HL-60/S4 treated with phorbol 12-myristate 13-acetate at 8.2 ng/mL for 4 days and 3 days (cell line): Measurements from ENCODE around the gene AFAP1.
"Not testable (repeated sequence)": the region's sequence is repeated elsewhere in the genome, so short reads cannot be mapped to it uniquely, and the experiment has no call there.

ENCODE experiments used
- in situ Hi-C: fragments of 300-500 bp; cut with MboI; formaldehyde crosslinking; loops from 2 replicates; pipeline ENCODE4 v1.15.0; 2022; ENCODE audit warnings: low sequenced_read_pairs

AFAP1 gene

DNA sequence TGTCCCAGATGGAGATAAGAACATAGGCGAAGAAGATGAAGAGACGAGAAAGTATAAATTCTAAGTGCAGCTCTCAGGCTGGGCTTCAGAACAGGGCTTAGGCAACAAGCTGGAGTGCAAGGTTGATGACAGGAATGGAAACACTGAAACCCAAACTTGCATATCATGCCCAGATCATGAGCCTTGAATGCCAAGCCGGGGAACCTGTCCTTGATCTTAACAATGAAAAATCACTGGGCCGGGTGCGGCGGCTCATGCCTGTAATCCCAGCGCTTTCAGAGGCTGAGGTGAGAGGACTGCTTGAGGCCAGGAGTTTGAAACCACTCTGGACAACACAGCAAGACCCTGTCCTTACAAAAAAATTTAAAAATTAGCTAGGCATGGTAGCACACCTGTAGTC lies 17.2 kb downstream of the AFAP1 start:
- in situ Hi-C loops: no loop called here

DNA sequence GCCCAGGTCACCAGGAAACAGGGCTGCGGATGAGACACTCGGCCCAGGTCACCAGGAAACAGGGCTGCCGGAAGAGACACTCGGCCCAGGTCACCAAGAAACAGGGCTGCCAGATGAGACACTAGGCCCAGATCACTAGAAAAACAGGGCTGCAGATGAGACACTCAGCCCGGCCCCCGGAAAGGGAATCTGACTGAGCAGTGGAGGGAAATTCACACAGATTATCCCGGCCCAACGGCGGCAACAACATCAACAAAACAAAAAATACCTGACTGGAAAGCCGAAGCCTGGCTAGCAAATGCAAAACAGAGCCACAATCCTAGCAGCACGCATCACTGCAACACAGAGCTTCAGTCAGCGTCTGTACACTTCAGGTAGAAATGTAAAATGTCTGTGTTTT lies 20.7 kb downstream of the AFAP1 start:
- in situ Hi-C loops: no loop called here

- in situ Hi-C loops: not testable (repeated sequence)
These were observed 21.5 kb downstream of the AFAP1 start for GRCh38 chr4:7918187-7918586.

GRCh38 chr4:7917669-7918068 lies 22.0 kb downstream of the AFAP1 start:
- in situ Hi-C loops: no loop called here

DNA sequence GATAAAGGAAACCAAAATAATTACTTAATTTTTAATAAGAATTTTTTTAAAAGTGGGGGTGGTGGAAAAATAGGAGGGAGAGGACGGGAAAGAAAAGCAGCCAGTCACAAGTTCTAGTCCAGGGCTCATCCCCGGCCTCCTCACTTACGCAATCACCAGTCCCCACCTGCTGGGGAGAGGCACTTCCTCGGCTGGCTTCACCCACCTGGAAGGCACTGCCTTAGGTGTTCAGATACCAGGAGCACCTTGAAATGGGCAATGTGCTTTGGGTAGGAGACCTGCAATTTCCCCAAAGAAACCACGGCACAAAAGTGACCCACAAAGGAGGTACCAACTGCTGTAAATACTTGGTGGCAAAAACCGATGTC lies 23.8 kb downstream of the AFAP1 start:
- in situ Hi-C loops: no loop called here

GRCh38 chr4:7912826-7913225 lies 26.8 kb downstream of the AFAP1 start:
- in situ Hi-C loops: no loop called here

- in situ Hi-C loops: no loop called here
These were observed 28.6 kb downstream of the AFAP1 start for GRCh38 chr4:7910952-7911578.

- in situ Hi-C loops: no loop called here
These were observed 29.3 kb downstream of the AFAP1 start for GRCh38 chr4:7910263-7910896.

DNA sequence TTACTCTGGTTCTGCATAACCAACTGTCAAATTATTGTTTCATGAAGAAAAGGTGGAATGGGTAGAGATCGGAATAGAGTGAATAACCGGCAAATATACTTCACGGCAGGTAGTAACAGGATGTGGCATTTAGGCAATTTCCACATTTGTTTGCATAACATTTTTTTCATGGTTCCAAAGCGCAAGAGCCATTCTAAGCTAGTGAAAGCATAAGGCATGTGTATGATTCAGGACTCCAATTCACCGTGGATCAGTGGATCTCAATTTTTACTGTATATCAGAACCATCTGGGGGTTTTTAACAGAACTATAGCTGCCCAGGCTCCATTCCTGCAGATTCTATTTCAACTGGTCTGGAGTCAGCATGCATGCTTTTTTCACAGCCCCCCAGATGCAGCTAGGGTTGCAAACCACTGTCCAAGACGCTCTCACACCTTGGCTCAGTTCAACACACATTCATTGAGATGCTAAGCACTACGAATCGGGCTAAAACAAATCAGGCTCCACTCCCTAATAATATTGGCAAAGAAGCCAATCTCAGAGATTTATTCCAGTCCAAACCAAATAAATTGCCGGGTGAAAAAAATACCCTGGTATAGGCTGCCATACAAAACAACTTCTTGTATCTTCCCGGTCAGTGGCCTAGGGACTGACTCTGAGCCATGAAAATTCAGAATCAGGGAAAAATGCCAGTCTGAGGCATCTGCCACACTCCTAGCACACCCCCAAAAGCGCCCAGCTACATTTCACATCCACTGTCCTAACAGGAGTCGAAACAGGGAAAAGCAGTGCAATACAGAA lies 30.0 kb downstream of the AFAP1 start:
- in situ Hi-C loops: no loop called here

GRCh38 chr4:7908668-7909067 lies 31.0 kb downstream of the AFAP1 start:
- in situ Hi-C loops: no loop called here

GRCh38 chr4:7907142-7907541 lies 32.5 kb downstream of the AFAP1 start:
- in situ Hi-C loops: no loop called here

DNA sequence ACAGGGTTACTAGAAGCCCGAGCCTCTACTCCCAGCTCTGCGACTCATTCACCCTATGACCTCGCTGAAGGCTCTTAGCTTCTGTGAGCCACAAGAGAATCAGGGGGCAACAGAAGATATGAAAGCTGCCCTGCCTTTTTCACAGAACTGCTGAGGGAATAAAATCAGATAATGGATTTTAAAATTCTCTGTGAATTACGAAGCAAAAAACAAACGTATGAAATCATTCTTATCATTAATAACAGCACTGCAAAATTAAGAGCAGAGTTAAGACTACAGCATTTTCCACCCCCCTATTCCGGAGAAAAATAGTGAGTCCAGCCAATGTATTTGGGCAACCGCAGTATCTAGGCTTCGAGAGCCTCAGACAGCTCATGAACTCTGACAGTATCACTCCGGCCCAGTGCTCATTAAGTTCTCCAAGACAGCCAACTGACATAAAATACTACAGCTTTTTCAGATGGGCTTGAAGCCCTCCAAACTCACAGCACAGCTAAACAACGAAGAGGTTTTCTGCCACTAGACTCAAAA lies 33.4 kb downstream of the AFAP1 start:
- in situ Hi-C loops: no loop called here

DNA sequence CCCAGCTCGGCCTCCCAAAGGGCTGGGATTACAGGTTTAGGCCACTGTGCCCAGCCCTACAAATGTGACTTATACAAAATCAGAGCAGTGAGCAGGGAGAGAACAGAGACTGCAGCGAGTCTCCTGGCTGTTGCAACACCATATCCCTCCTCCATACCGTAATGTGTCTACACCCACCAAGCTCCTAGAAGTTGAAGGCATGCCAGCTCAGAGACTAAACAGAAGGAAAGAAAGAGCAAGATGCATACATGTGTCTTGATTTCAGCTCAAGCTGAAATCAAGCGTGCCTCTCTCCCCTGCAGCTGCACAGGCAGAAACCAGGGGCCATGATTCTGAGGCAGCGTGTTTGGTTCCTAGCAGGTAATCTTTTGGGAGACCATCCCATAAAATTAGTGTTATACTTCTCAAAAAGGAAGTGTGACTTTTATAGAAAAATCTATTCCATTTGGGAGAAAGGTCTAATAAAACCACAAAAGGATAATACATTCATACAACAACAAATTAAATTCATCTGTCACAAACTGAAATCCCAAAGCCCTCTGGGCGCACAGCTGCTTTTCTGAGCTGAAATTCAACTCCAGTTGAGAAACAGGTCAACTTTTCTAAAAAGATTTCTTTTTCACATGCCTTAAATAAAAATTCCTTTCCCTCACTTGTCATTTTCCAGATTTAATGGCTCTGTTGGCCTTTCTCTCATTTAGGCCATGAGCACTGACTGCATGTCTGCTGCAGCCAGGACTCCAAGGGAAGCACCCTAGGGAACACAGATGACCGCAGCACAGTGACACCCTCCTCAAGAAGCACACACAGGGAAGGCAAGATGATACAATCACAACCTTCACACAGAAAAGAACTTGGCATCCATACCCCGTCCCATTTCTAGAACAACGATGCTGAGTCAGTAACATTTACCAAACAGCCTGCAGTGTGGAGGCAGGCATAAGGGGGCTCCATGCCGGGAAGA lies 34.4 kb downstream of the AFAP1 start:
- in situ Hi-C loops: no loop called here

- in situ Hi-C loops: no loop called here
These were observed 35.7 kb downstream of the AFAP1 start for GRCh38 chr4:7903791-7904516.

- in situ Hi-C loops: no loop called here
These were observed 36.8 kb downstream of the AFAP1 start for GRCh38 chr4:7902826-7903225.

DNA sequence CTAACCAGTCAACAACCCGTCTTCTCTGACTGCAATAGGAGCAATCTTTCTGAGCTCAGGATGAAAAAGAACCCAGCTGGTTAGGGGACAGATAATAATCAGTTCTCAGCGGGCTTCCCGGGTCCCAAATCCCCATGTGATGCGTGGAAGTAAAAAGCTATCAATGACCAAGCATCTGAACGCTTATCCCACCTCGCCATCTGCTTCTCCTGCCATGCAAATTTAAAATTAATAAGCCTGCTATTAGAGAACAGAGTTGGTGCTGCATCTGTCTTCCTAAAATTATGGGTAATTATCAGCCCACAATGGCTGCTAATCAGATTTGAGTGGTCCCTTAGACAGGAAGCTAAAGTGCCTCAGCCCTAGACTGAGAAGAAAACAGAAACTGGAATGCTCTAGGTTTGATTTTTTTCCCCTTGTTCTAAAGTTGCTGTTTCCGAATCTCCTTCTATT lies 37.5 kb downstream of the AFAP1 start:
- in situ Hi-C loops: no loop called here

- in situ Hi-C loops: no loop called here
These were observed 38.3 kb downstream of the AFAP1 start for GRCh38 chr4:7901311-7901885.

- in situ Hi-C loops: no loop called here
These were observed 39.2 kb downstream of the AFAP1 start for GRCh38 chr4:7900334-7900909.

DNA sequence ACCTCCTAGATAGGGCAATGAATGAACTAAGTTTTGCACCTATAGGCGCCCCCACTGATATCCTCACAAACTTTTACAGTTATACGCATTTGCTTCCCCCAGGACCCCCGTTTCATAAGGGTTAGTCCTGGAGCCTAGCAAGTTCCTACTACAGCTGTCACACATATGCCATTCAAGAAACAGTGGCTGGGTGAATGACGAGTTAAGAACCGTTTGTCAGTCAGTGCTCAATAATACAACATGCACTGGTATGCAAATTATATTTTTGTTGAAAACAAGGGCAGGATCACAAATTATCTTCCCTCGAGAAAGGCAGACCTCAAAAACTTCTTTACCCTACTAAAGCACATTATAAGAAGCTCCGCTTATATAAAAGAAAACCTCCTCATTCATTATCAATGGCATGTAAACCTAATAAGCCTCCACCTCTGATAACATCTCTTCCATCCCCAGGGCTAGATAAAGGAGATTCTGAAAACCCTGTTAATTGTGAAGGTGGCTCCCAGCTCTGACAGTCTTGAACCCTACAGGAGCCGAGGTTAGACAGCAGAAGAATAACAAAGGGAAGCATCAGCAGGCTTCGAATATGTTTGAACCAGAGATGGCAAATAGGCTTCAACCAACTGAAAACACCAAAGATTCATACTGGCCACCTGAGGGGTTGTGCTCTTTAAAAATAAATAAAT lies 40.3 kb downstream of the AFAP1 start:
- in situ Hi-C loops: no loop called here
